IMR-90 (cell line): ENCODE data around the gene P2RY2.

Source experiments
- BHLHE40 ChIP-seq: fragments of 150-350 bp; IDR thresholded peaks from 2 replicates; pipeline ENCODE4 v1.6.1; 2016; ENCODE audit warnings: mild to moderate bottlenecking, low read depth, low read length
- CEBPB ChIP-seq: IDR thresholded peaks from 2 replicates; pipeline ENCODE4 v1.6.1; 2012; ENCODE audit warnings: low read depth, low read length, improper control_type of control experiment
- CHD1 ChIP-seq: IDR thresholded peaks from 2 replicates; pipeline ENCODE4 v1.6.1; 2012; ENCODE audit warnings: low read depth, low read length, improper control_type of control experiment
- CTCF ChIP-seq: conservative IDR thresholded peaks from 2 replicates; pipeline ENCODE4 v1.5.1; 2012; ENCODE audit warnings: mild to moderate bottlenecking, low read depth, low read length, improper control_type of control experiment
- ELK1 ChIP-seq: fragments of 150-350 bp; IDR thresholded peaks from 2 replicates; pipeline ENCODE4 v1.6.1; 2016; ENCODE audit warnings: low read depth, mild to moderate bottlenecking, low read length, moderate library complexity, borderline replicate concordance
- MXI1 ChIP-seq: IDR thresholded peaks from 2 replicates; pipeline ENCODE4 v1.6.1; 2012; ENCODE audit warnings: low read depth, mild to moderate bottlenecking, low read length, moderate library complexity, borderline replicate concordance
- NFE2L2 ChIP-seq: fragments of 150-350 bp; IDR thresholded peaks from 2 replicates; pipeline ENCODE4 v1.6.1; 2016; ENCODE audit warnings: low read depth, mild to moderate bottlenecking, low read length
- POLR2A ChIP-seq: IDR thresholded peaks from 2 replicates; pipeline ENCODE4 v1.6.1; 2012; ENCODE audit warnings: mild to moderate bottlenecking, low read depth, low read length
- RAD21 ChIP-seq: IDR thresholded peaks from 2 replicates; pipeline ENCODE4 v1.6.1; 2012; ENCODE audit warnings: low read length, improper control_type of control experiment
- RFX5 ChIP-seq: IDR thresholded peaks from 2 replicates; pipeline ENCODE4 v1.8.0; 2012; ENCODE audit warnings: low read depth, mild to moderate bottlenecking, low read length, moderate library complexity
- SMC3 ChIP-seq: fragments of 150-350 bp; IDR thresholded peaks from 2 replicates; pipeline ENCODE4 v1.6.1; 2016; ENCODE audit warnings: low read depth, mild to moderate bottlenecking, antibody characterized with exemption, low read length, moderate library complexity

GRCh38 chr11:73203322-73203721 lies 14.8 kb upstream of the P2RY2 start:
- TF ChIP-seq CTCF (no peak), SMC3 (no peak), POLR2A (no peak), MXI1 (no peak), RFX5 (no peak), BHLHE40 (no peak), CHD1 (no peak), ELK1 (no peak), NFE2L2 (no peak), CEBPB (no peak), RAD21 (no peak)
